GM18508 (cell line): ENCODE results near the gene PRIMPOL.

Experiments used
- ATAC-seq: cut with Tn5 transposase; IDR thresholded peaks from one replicate; pipeline ENCODE4 v1.9.1; 2021; ENCODE audit warnings: moderate number of reproducible peaks; ENCODE audit not compliant: insufficient read depth, unreplicated experiment

Gene PRIMPOL

GRCh38 chr4:184664445-184665210 is 15.1 kb downstream of the PRIMPOL start:
- no peak for ATAC-seq

- ATAC-seq, result no peak
These were observed 17.1 kb downstream of the PRIMPOL start for GRCh38 chr4:184666670-184667069.

DNA sequence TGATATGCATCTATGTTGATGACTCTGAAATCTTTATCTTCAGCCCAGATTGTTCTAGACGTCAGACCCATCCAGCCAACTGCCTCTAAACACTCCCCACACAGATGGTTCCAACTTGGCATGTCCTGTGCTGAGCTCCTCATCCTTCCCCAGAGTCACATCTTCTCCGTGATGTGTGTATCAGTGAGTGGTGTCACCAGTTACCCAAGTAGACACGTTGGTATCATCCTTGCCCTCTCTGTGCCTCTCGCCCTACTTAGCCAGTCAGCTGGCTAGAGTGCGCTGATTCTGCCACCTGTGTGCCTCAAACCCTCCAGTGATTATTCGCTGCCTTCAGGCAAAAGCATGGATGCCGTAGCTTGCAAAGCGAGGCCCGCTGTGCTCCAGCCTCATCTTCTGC is 18.6 kb downstream of the PRIMPOL start:
- ATAC-seq, result no peak

DNA sequence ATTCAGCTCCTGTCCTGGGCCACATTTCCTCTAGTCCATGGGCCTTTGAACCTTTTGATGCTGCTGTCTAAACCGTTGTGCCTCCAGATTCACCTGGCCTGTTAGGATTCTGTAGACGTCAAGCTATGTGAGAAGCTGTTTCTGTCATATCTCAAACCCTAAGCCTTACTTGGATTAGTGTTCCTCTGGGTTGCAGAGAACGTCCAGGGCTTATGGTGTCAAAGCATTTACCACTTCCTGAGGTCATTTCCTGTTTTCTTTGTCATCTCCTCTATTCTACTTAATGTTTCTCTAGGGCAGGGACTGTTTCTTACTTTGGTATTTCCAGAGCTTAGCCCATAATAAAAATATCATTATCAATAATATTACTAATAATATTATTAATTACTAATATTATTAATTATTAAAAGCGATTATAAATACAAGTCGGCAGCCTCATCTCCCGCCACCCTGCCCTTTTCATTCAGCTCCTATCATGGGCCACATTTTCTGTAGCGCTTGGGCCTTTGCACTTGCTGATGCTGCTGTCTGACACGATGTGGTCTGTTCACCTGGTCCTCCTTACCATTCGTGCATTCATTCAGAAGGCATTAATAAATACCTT is 19.1 kb downstream of the PRIMPOL start:
- no peak for ATAC-seq

GRCh38 chr4:184669251-184669650 is 19.7 kb downstream of the PRIMPOL start:
- no peak for ATAC-seq

DNA sequence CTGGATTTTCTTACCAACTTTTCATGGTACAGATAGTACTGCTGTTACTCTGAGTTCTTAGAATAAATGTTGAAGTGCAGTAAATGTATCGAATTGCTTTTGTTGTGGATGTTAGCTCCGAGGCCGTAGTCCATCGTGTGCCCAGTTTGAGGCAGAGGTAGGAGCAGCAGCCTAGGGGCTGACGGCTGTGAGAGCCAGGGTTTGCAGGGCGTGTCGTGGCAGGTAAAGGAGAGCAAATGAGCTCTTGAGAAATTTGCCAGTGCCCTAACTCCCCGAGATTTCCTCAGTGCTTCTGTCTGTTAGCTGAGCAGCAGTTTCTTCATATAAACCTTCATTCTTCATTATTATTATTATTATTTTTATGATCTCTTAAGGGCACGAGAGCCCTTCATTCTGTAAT is 21.6 kb downstream of the PRIMPOL start:
- no peak for ATAC-seq

DNA sequence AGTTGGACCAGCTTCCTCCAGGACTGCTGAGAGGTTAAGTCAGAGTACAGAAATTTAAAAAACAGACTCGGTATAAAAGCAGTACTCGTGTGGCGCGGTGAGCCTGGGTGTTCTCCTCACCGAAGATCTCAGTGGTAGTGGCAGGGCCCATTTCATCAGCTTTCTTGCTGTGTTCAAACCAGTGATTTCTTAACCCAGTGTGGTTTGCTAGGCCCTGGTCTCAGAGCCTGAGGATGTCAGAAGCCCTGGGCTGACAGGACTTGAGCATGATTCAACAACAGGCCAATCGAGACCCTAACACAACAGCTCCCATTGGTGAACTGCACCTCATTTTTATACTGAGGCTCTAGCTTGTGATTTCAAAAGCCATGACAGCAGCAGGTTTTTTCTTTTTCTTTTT is 23.2 kb downstream of the PRIMPOL start:
- ATAC-seq, result no peak

DNA sequence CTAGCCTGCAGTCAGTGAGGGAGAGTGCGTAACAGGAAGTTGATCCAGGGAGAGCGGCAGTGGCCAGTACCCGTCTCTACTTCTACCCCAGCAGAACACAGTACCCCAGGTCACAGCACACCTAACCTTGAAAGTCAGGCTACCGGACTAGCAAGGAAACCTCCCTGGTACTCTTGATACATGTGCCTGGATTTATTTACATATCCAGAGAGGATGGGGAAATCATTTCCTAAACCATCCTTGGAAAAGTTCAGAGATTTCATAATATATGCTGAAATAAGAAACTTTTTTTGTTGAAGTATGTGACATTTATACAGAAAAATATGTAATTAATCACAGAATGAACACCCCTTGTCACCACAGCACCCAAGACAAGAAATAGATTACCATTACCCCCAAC is 24.5 kb downstream of the PRIMPOL start:
- no peak for ATAC-seq

DNA sequence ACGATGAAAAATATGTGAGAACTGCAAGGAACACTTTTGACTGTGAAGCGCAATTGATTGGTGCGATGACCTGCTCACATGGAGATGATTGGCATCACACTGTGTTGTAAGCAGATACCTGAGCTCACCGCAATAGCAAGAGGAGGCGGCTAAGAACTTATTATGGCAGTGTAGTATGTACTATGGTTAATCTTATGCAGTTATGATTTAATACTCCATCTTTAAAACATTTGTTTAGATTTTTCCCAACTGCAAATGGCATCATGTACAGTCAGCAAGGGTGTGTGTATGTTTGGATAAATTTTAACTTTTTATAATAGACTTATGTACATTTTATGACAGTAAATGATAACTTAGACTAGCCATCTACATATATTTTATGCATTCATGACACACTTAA is 25.5 kb downstream of the PRIMPOL start:
- ATAC-seq, result no peak

DNA sequence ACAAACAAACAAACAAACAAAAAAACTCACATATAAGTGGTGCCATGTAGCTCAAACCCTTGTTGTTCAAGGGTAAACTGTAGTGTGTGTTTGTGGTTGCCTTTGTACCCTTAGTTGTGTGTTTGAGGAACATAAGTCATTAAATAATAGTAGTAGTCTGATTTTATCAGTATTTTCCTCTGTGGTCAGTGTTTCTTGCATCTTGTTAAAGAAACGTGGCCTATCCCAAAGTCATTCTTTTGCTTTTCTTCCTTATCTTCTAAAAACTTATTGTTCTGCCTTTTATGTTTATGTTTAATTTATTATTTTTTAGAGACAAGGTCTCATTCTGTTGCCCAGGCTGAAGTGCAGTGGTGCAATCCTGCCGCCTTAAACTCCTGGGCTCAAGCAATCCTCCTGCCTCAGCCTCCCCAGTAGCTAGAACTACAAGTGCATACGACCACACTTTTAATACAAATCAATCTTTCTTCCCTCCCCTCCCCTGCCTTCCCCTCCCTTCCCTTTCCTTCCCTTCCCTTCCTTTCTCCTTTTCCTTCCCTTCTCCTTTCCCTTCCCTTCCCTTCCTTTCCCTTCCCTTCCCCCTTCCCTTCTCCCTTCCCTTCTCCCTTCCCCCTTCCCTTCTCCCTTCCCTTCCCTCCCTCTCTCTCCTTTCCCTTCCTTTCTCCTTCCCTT is 26.4 kb downstream of the PRIMPOL start:
- ATAC-seq, result no peak

GRCh38 chr4:184680698-184681097 is 31.2 kb downstream of the PRIMPOL start:
- ATAC-seq, result no peak

GRCh38 chr4:184681916-184682315 is 32.4 kb downstream of the PRIMPOL start:
- ATAC-seq, result no peak

DNA sequence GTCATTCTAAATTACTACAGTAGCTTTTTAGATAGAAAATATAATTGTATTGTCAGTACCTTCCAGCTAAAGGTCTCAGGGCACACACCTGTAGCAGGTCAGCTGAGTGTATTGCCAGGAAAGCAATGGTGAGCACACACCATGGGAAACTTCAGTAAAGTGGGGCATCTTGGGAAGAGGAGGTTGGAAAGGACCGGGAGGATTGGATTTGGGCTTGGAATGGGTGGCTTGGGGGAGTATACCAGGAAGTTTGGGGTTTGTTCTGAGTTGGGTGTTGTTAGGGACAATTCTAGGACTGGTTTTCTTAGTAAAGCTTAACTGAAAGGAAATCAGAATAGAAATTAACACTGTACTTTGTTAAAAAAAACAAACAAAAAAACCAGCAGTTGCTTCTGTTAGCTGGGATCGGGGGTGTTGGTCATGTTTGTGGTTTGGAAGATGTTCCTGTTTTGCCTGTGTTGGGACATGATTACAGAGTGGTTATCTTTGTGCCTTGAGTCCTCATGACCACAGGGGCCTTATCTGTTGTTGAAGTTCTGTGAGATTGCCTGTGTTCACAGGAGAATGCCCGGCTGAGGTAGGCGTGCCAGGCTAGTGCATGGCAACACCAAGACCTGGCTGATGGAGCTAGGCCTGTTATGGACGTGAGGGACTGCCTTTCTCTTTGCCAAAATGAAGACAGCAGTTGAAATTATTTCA is 35.1 kb downstream of the PRIMPOL start:
- no peak for ATAC-seq

DNA sequence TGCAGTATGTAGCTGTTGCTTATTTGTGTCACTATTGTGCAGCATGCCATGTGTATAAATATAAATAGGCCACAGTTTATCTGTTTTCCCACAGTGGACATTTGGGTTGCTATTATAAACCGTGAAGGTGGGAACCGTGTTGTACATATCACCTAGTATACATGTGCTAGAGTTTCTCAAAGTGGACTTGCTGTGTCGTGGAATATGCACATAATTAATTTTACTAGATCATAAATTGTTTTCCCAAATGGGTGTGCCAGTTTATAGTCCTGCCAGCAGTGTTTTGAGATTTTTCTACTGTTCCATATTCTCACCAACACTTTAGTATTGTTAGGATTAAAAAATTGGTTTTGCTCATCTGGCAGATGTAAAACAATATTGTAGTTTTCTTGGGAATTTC is 38.5 kb downstream of the PRIMPOL start:
- ATAC-seq, result no peak

DNA sequence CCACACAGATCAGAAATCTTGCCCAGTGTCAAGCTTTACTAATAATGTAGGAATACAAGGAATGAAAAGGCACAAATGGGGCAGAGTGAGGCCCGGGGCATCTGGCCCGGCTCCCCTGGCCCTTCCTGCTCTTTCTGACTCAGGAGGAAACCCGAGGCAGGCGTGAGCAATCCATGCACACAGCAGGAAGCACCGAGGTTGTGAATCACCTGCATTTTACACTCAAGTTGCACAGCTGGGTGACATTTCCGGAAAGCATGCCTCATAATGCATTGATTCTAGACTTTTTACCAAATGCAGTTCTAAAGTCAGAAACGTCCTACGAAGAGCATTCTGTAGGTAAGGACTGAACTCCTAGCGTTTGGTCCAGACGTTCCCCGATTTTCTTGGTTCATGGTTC is 38.9 kb downstream of the PRIMPOL start:
- ATAC-seq, result no peak

DNA sequence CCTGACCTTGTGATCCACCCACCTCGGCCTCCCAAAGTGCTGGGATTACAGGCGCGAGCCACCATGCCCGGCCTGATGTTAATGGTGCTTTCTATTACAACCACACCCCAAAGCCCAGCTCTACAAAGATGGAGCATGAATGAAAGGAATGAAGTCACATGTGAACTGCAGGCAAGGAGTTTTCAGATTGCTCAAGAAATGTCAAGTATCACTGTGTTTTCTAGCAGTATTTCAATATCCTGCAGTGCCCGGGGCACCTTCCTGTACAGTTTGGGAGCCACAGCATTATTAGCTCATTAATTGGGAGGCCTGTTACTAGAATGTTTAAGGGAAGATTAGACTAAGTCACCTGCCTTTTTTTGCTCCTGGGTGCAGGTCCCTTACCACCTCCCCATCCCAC is 40.1 kb downstream of the PRIMPOL start:
- ATAC-seq, result no peak

DNA sequence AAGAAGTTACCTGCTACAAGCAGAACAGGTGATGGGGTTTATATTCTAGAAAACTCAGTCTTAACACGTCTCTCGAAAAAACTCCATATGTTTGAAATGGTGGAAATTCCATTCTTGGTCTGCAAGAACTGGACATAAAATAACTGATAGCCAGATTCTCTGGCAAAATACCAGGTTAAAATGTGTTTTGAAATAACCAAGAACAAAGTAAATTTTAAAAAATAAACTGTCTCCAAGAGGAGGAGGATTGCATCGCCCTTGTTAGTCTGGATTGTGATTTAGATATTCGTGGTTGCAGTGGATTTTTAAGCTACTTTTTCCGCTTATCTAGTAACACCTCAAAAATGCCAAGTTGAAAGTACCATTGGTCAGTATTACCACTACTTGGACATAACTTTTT is 43.5 kb downstream of the PRIMPOL start:
- ATAC-seq, result no peak

DNA sequence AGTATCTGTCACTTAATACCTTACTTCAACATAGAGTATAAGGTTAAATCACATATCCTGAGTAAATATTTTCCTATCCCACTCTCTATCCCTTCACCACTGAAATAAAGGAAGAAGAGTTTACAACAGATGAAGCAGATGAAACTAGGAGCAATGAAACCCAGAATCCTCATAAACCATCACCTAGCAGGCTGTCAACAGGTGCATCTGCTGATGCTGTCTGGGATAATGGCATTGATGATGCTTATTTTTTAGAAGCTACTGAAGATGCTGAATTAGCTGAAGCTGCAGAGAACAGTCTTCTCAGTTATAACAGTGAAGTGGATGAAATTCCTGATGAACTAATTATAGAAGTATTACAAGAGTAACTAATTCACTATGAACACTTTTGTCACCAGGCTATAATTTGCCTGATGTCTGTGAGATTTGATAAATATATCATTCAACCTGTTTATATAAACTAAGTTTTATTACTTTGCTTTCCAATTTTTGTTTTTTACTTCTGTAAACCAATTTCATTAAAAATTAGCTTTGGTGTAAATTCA is 44.9 kb downstream of the PRIMPOL start:
- ATAC-seq, result no peak

DNA sequence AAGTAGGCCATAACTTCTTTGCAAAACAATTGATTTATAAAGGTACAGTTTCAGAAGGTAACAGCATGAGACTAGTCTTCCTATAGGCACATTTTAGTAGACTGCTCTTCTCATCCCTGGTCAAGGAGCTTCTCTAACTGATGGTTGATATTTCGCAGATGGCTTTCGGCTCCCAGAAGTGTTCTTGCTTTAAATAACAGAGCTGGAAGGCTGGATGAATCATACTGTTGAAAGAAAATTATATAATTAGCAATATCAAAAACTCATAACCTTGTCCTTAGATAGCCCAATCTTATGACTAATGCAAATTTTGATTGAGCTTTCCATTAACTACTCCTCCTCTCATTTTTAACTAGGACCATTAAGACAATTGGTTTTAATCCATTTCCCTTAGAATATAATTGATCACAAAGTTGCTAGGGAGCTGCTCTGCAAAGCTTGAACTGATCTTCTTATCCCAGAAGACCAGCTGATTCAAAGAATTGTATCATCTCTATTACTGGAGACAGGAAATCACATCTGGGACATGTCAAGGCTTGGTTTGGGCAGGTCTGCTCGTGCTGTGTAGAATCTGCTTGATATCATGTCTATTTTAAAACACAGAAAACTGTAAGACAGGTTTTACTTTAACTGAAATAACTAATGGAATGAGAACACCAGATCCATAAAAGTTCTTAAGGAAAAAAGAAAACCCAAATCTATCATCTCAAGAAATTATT is 45.8 kb downstream of the PRIMPOL start:
- no peak for ATAC-seq

DNA sequence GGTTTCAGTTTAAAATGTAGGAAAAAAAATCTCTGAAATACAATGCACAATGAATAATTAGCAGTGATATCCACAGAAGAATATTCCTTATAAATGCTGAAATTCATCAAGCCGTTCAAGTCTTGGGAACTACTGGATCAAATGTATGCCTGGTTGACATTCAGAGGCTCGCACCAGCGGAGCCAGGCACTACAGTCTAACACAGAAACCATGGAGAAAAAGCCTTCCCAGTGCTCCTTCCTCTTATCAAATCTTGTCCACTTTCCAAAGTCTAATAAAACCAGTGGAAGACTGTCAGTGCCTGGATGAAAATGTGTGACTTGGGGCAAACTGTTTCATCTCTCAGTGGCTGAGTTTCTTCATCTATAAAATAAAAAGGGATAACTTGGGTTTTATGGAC is 48.4 kb downstream of the PRIMPOL start:
- no peak for ATAC-seq
